OCI-LY1 (cell line): ENCODE measurements around the gene UNC13C.

Experiments used
- H2AFZ ChIP-seq: fragments of 200-600 bp; sonication (generic), shearing (Covaris generic); 2 replicates; pipeline ENCODE4 v1.6.0; 2014; ENCODE audit warnings: antibody characterized with exemption, mild to moderate bottlenecking, low read length
- H3F3A ChIP-seq: fragments of 200-600 bp; sonication (generic), shearing (Covaris generic); 2 replicates; pipeline ENCODE4 v1.6.0; 2014; ENCODE audit warnings: mild to moderate bottlenecking, antibody characterized with exemption, low read length, moderate library complexity; ENCODE audit not compliant: insufficient read depth
- H3K27ac ChIP-seq: fragments of 200-600 bp; sonication (generic); 2 replicates; pipeline ENCODE4 v1.5.1; 2014; ENCODE audit warnings: low read length, mixed run types, mild to moderate bottlenecking, low read depth; ENCODE audit not compliant: poor library complexity, severe bottlenecking
- H3K27me3 ChIP-seq: fragments of 200-600 bp; sonication (generic); 2 replicates; pipeline ENCODE4 v1.6.0; 2014; ENCODE audit warnings: antibody characterized with exemption, mild to moderate bottlenecking, low read length, moderate library complexity; ENCODE audit not compliant: insufficient read depth
- H3K36me3 ChIP-seq: fragments of 200-600 bp; sonication (generic); 2 replicates; pipeline ENCODE4 v1.6.1; 2014; ENCODE audit warnings: mild to moderate bottlenecking, antibody characterized with exemption, low read length, moderate library complexity, mixed read lengths; ENCODE audit not compliant: insufficient read depth
- H3K4me1 ChIP-seq: fragments of 200-600 bp; sonication (generic); 2 replicates; pipeline ENCODE4 v1.5.1; 2014; ENCODE audit warnings: mild to moderate bottlenecking, low read length, moderate library complexity; ENCODE audit not compliant: insufficient read depth, severe bottlenecking
- H3K4me2 ChIP-seq: fragments of 200-600 bp; sonication (generic), shearing (Covaris generic); 2 replicates; pipeline ENCODE4 v1.6.1; 2014; ENCODE audit warnings: low read length
- H3K4me3 ChIP-seq: fragments of 200-600 bp; sonication (generic); 2 replicates; pipeline ENCODE4 v1.5.1; 2014; ENCODE audit warnings: low read length, low read depth, mild to moderate bottlenecking, mixed read lengths; ENCODE audit not compliant: poor library complexity, severe bottlenecking
- H3K79me2 ChIP-seq: fragments of 200-600 bp; shearing (Covaris generic); 2 replicates; pipeline ENCODE4 v1.6.1; 2016; ENCODE audit warnings: mixed run types, low read length, mixed read lengths; ENCODE audit not compliant: insufficient read depth
- H3K9ac ChIP-seq: fragments of 200-600 bp; sonication (generic), shearing (Covaris generic); 2 replicates; pipeline ENCODE4 v1.6.1; 2014; ENCODE audit warnings: mild to moderate bottlenecking, low read length, mixed read lengths
- H3K9me2 ChIP-seq: fragments of 200-600 bp; sonication (generic), shearing (Covaris generic); 2 replicates; pipeline ENCODE4 v1.6.1; 2014; ENCODE audit warnings: low read depth, mild to moderate bottlenecking, low read length, mixed read lengths
- H3K9me3 ChIP-seq: fragments of 200-600 bp; shearing (Covaris generic); 2 replicates; pipeline ENCODE4 v1.6.1; 2014; ENCODE audit warnings: low read length, mixed read lengths
- H4K20me1 ChIP-seq: fragments of 200-600 bp; sonication (generic), shearing (Covaris generic); 2 replicates; pipeline ENCODE4 v1.6.0; 2016; ENCODE audit warnings: mild to moderate bottlenecking, low read length; ENCODE audit not compliant: insufficient read depth
- EZH2 ChIP-seq: fragments of 200-600 bp; sonication (generic), shearing (Covaris generic); IDR thresholded peaks from 2 replicates; pipeline ENCODE4 v1.8.0; 2017; ENCODE audit warnings: borderline replicate concordance, mixed run types, mild to moderate bottlenecking, antibody characterized with exemption, low read length, moderate library complexity, mixed read lengths
- TF ChIP-seq, protein P1 (sequence below): fragments of 200-600 bp; sonication (generic), shearing (Covaris generic); IDR thresholded peaks from 2 replicates; pipeline ENCODE4 v1.5.1; 2017; ENCODE audit warnings: mild to moderate bottlenecking, antibody characterized with exemption, low read length, moderate library complexity, mixed read lengths

UNC13C gene

DNA sequence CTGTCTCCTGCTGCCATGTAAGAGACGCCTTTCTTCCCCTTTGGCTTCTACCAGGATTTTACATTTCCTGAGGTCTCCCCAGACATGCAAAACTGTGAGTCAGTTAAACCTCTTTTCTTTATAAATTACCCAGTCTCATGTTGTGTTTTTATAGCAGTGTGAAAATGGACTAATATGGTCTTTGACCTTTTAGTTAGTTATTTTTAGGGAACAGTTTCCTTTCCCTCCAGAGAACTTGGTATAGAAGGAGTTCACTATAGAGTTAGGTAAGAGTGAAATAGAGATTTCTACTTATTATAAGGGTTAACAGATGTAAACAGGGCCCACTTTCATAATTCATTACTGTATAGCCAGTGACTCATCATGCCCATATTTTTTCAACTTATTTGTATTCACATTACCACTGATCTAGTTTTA is 170.9 kb downstream of the UNC13C start:
- no peaks in the 10 kb centered on the region for H3K27me3 ChIP-seq
- no peaks in the 10 kb centered on the region for H4K20me1 ChIP-seq
- H3K79me2 ChIP-seq: no peaks in the 10 kb centered on the region
- no peaks in the 10 kb centered on the region for H3K9me3 ChIP-seq
- H3K4me3 ChIP-seq: no peak overlapping the region
- H3K36me3 ChIP-seq: no peaks in the 10 kb centered on the region
- H3K9me2 ChIP-seq: no peaks in the 10 kb centered on the region
- no peaks in the 10 kb centered on the region for H3F3A ChIP-seq
- H3K27ac ChIP-seq: no peak overlapping the region
- no peak overlapping the region for H2AFZ ChIP-seq
- H3K9ac ChIP-seq: no peak overlapping the region
- no peak overlapping the region for H3K4me2 ChIP-seq
- no peaks in the 10 kb centered on the region for H3K4me1 ChIP-seq
- TF ChIP-seq, protein P1, sequence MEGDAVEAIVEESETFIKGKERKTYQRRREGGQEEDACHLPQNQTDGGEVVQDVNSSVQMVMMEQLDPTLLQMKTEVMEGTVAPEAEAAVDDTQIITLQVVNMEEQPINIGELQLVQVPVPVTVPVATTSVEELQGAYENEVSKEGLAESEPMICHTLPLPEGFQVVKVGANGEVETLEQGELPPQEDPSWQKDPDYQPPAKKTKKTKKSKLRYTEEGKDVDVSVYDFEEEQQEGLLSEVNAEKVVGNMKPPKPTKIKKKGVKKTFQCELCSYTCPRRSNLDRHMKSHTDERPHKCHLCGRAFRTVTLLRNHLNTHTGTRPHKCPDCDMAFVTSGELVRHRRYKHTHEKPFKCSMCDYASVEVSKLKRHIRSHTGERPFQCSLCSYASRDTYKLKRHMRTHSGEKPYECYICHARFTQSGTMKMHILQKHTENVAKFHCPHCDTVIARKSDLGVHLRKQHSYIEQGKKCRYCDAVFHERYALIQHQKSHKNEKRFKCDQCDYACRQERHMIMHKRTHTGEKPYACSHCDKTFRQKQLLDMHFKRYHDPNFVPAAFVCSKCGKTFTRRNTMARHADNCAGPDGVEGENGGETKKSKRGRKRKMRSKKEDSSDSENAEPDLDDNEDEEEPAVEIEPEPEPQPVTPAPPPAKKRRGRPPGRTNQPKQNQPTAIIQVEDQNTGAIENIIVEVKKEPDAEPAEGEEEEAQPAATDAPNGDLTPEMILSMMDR: no peak

DNA sequence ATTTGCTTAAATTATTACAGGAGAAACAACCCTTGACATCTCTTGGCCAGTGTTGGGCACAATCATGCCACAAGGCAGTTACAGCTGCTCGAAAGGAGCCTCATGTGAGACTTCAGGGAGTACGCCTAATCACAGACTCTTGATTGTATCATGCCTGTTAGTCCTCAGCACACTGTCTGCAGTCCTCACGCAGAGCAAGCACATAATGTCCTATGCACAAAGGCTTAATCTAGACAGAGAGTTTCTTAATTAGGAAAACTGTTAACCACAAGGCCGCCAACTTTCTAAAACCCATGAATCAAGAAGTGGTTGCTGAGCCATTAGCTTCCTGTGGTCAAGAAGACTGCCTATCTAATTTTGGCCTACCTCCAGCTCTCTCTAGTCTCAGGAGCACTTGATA is 172.0 kb downstream of the UNC13C start:
- no peak for TF ChIP-seq EZH2
- TF ChIP-seq, protein P1: no peak
- H3K27me3 ChIP-seq: no peaks in the 10 kb centered on the region
- no peak overlapping the region for H3K27ac ChIP-seq
- H3K4me1 ChIP-seq: no peaks in the 10 kb centered on the region
- H3K9me2 ChIP-seq: no peaks in the 10 kb centered on the region
- no peak overlapping the region for H3K9ac ChIP-seq
- no peak overlapping the region for H3K4me2 ChIP-seq
- no peaks in the 10 kb centered on the region for H3K9me3 ChIP-seq
- no peak overlapping the region for H2AFZ ChIP-seq
- H3K36me3 ChIP-seq: no peaks in the 10 kb centered on the region
- no peaks in the 10 kb centered on the region for H3F3A ChIP-seq
- no peaks in the 10 kb centered on the region for H3K79me2 ChIP-seq
- no peak overlapping the region for H3K4me3 ChIP-seq
- H4K20me1 ChIP-seq: no peaks in the 10 kb centered on the region

GRCh38 chr15:54159012-54159411 is 180.8 kb downstream of the UNC13C start:
- H3K27me3 ChIP-seq: no peaks in the 10 kb centered on the region
- H3K79me2 ChIP-seq: no peaks in the 10 kb centered on the region
- no peak overlapping the region for H2AFZ ChIP-seq
- H3K9me3 ChIP-seq: no peaks in the 10 kb centered on the region
- no peak overlapping the region for H3K9ac ChIP-seq
- H4K20me1 ChIP-seq: no peaks in the 10 kb centered on the region
- no peaks in the 10 kb centered on the region for H3K4me1 ChIP-seq
- H3K36me3 ChIP-seq: no peaks in the 10 kb centered on the region
- H3F3A ChIP-seq: no peaks in the 10 kb centered on the region
- TF ChIP-seq, protein P1: no peak
- H3K27ac ChIP-seq: no peak overlapping the region
- H3K4me3 ChIP-seq: no peak overlapping the region
- H3K4me2 ChIP-seq: no peak overlapping the region
- H3K9me2 ChIP-seq: no peaks in the 10 kb centered on the region
